HG02623 (cell line): ENCODE results near the gene SQSTM1.
A peak's percentile ranks its signal among the peaks of the same experiment; 100 is the strongest.

Experiments
- ATAC-seq: cut with Tn5 transposase; IDR thresholded peaks from one replicate; pipeline ENCODE4 v1.9.1; 2021; ENCODE audit warnings: moderate library complexity; ENCODE audit not compliant: unreplicated experiment

The SQSTM1 gene

DNA sequence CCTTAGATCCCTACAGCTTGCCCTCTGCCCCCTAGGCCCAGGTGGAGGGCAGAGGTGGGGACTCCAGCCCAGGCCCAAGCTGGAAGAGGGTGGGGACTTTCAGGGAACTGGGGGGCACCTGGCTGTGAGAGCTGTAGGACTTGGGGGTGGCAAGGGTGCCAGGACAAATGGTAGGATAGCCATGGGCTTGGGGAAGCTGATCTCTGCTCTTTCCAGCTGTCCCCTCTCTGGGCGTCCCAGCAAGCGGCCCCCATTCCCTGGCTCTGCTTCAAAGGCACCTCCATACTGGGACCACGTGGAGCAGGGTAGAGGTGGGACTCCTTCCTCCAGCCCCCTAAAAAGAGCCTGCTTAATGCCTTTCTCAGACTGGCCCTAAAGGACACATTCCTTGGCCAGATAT lies 26.5 kb upstream of the SQSTM1 start:
- no peak for ATAC-seq

DNA sequence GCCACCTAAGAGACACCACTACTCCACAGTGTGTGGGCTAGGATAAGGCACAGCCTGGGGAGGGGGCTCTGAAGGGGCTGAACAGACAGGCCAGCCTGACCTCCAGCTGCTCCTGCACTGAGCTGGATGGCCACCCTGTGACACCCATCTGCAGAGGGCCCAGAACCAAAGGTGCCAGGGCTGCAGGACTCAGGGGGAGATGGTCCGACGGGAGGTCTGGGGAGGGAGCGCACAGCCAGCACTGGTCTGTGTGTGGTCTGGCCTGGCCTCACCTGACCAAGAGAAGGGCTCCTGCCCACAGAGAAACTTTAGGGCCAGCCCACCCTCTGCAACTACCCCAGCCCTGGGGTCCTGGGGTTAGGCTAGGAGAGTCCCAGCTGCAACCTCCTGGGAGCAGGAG lies 26.1 kb upstream of the SQSTM1 start:
- no peak for ATAC-seq

DNA sequence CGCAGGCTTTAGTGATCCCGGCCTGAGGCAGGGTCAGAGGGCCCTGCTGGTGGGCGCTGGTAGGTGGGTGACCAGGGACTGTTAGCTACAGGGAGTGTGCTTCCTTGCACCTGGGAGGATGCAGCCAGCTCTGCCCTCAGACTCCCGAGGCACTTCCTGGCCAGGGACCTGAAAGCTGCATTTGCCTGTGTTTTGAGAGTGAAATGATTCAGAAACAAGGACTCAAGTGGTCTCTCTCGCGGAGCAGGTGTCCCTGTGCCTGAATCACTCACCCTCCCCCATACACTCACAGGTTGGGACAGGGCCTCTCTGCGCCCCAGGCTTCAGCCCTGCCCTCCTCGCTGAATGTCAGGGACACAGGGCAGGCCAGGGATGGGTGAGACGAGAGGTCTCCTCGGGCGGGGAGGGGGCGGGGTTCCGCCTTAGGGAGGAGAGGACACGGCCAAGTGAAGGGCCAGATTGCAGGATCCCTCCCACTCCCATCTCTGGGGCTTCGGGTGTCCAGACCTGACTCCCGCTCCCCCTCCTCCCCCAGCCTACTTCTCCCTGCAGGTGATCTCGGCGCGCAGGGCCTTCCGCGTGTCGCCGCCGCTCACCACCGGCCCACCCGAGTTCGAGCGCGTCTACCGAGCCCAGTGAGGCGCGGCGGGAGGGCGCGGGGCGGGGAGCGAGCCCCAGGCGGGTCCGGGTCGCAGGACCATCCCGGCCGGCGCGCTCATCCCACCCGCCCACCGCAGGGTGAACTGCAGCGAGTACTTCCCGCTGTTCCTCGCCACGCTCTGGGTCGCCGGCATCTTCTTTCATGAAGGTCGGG lies 25.4 kb upstream of the SQSTM1 start:
- ATAC-seq: peak; percentile 4

DNA sequence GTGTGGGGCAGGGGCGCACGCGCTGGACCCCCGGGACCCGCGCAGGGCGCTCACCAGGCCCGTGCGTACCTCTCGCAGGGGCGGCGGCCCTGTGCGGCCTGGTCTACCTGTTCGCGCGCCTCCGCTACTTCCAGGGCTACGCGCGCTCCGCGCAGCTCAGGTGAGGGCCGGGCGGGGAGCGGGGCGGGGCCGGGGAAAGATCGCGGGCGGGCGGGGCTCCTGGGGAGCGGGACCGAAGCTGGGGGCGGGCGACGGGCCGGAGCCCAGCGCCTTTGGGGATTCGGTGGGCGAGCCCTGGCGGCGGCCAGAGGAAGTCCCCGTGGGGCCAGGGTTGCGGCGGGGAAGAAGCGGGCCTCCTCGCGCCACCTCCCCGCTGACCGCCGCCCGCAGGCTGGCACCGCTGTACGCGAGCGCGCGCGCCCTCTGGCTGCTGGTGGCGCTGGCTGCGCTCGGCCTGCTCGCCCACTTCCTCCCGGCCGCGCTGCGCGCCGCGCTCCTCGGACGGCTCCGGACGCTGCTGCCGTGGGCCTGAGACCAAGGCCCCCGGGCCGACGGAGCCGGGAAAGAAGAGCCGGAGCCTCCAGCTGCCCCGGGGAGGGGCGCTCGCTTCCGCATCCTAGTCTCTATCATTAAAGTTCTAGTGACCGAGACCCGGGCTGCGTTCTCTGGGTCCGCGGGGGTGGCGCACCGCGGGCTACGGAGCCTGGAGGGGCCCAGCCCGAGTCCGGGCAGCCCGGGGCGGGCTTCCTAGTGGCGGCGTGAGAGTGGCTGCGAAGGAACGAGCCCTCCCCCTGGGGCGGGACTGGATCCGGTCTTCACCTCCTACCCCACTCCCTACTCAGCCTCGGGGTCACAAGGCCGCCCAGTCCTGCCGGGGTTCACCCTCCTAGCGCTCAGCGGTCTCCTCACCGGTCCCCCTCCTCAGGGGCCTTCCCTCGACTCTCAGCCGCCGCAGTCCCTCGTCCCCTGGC lies 24.6 kb upstream of the SQSTM1 start:
- peak; percentile 62 for ATAC-seq

DNA sequence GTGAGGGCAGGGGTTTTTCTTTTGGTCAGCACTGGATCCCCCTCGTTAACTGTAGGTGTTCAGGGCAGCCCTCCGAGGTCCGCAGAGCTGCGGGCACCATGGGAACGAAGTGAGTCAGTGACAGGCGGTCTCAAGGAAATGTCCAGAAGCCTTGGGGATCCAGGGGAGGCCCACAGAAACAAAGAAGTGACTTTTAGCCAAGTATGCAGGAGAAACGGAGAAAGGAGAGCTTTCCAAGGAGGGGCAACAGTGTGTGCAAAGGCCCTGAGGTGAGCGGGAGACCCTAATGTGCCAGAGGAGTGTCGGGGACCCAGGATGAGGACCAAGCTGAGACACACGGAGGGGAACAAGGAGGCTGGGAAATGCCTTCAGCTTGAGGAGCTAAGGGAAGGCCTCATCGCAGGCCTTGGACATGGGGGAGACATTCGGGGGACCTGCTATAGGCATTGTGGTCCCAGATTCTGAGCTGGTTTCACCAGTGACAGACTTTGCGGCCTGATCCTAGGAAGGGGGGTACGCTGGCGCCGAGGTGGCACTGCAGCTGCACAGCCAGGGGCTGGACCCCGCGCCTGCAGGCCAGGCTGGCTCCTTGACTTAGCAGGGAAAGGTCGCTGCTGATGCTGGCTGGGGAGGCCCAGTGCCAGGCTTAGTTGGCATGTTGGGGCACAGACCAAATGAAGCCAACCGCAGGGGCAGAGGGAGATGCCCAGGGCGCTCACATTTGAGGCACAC lies 23.7 kb upstream of the SQSTM1 start:
- ATAC-seq: no peak

DNA sequence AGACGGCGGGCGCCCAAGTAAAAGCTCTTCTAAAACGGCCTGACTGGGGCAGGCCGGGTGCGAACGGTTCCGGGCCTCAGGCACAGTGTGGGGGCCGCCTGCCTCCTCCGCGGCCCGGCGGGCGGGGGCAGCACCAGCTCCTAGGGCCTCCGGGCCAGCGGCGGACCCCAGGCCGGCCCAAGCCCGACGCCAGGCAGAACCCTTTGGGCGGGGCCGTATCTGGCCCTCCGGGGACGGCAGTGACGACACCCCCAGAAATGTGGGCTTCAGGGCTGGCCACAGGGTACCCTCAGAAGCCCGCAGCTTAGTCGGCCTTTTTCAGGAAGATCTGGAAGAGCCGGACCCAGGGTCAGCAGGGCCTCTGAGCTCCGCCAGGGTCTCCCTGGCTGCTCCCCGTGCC lies 23.0 kb upstream of the SQSTM1 start:
- no peak for ATAC-seq

DNA sequence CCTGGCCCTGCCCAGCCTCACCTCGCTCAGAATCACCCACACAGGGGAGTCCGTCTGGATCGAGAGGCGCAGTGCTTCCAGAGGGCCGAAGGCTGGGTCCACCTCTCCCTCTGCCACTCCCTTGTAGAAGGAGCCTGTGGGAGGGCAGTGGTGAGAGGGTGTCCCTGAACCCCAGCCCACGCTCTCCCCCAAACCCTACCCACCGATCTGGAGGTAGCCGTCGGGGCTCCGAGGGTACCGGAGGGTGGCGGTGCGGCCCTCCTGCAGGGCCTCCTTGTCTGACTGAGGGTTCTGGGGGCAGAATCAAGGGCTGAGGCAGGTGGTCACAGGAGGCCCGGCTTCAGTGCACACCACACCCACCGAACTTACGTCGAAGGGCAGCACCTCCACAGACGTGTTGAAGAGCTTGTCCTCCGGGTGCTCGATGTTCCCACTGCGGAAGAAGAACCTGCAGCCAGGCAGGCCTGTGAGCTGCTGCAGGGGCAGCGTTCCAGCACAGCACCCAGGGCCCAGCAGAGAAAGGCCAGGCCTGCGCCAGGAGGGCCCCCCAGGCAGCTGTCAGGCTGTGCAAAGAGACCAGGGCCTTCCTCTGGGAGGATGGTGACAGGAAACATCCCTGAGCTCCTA lies 22.4 kb upstream of the SQSTM1 start:
- ATAC-seq: no peak

DNA sequence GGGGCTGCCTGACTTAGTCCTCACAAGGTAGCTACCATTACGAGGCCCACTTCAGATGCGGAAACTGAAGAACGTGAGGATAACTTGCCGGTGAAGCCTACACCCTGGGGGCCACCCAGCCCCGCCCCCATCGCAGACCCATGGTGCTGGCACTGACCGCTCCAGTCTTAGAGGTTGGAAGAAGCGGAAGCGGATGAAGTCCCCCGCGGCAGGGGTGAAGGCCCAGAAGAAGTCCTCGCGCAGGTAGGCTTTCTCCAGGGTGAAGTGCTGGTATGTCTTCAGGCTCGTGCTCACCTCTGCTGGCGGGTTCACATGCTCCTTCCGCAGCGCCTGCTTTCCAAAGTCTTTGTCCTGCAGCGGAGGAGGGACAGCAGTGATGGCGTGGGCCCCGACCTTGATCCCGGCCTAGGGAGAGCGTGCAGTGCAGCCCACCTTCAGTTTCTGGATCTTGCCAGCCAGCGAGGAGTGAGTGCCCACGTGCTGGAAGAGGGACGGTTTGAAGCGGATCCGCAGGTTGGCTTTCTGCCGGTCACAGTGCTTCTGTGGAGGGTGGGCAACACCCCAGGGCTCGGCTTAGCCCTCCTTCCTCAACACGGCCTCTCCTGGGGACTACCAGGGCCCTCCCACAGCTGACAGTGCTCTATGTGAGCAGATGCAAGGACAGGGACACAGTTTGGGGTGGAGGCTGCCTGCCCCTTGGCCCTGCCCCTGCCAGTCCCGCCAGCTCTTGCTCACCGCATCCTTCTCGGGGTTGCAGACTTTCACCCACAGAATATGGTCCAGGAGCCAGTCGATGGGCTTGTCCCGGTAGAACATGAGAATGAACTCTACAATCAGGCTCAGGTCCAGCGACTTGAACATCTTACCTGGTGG lies 21.7 kb upstream of the SQSTM1 start:
- ATAC-seq: no peak

DNA sequence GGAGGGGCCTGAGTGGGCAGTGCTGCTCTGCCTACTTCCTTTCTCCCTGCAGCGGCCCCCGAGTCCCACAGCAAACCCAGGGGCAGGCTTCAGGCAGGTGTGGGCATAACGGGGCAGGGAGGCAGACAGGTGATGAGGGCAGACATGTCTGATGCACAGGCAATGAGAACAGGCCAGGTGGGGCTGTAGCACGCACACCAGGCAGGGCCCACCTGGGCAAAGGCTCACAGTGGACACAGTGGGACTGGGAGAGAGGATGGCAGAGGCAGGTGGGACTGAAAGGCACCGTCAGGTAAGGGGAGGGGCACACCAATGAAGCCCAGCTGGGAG lies 21.1 kb upstream of the SQSTM1 start:
- ATAC-seq: no peak

DNA sequence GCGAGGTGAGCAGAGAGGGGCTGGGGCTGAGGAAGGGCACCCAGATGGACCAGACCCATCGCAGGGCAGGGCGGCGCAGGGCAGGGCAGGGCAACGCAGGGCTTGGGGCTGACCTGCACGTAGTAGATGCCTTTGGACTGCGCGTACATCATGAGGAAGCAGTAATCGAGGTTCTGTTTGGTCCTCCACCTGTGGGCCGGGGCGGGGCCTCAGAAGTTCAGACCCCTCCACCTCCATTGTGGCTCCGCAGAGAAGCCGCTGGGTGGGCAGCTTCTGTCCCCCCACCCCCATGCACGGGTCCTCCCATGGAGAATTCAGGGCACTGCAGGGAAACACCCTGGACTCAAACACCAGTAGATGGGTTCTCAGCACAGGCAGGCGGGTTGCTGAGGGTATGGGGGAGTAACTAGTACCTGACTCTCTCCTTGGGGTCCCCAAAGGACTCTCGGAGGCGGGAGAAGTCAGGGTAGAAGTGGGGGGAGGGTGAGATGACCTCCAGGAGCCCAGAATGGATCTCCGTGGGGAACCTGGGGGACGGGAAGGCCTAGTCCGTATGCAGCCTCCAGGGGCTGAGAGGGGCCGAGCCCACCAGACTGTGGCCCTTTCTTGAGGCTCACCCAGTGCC lies 20.5 kb upstream of the SQSTM1 start:
- ATAC-seq: no peak

DNA sequence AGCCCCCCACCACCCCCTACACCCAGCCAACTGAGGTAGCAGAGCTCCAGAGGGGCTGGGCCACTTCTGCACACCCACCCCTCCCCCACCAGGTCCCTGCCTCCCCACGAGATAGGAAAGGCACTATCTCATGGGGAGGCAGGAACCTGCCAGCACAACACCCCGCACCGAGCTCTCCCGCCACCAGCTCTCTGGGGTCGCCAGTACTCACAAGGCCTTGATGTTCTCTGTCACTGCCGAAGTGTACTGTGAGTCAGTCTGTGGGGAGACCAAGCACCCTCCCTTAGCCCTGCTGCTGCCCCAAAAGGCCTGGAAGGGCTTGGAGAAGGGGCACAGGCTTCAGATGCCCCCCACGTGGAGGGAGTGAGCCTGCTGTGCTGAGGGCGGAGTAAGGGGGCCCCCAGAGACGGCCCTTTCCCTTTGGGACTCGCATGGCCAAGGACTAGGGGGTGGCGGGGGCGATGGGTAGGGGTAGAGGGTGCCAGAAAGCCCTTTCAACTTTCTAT lies 20.0 kb upstream of the SQSTM1 start:
- no peak for ATAC-seq

DNA sequence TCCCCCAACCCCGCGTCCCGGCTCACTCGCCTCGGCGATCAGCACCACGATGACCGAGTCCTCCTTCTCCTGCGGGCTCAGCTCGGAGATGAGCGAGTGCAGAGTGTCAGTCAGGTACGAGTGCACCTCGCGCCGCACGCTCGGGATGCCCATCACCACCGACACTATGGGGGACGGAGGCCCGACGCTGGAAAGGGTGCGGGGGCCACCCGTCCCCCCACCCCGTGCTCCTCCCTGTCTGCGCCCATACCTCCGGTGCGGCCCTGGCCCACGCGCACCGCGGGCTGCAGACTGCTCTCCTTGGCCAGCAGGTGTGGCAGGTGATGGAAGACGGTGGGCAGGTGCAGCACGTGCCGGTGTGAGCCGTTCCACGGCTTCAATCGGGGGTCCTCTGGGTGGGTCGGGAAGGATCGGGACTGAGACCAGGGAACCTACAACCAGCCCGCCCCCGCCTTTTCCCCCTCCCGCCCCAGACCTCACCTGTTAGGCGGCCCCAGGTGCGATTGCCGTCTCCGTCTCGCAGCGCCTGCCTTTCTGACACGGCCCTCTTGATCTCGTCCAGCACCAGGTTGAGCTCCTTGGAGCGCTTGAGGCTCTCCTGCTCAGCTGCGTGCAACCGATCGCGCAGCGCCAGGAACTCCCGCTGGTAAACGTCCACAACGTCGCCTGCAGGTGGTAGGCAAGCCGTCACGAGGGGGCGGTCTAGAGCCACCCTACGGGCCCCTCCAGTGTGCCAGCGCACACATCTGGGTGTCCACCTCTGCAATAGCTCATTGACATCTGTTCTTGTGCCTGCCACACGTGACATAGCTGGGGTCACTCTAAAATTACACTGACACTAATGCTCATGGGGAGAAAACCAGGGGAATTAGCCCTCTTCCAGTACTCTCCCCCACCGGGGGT lies 19.1 kb upstream of the SQSTM1 start:
- no peak for ATAC-seq

DNA sequence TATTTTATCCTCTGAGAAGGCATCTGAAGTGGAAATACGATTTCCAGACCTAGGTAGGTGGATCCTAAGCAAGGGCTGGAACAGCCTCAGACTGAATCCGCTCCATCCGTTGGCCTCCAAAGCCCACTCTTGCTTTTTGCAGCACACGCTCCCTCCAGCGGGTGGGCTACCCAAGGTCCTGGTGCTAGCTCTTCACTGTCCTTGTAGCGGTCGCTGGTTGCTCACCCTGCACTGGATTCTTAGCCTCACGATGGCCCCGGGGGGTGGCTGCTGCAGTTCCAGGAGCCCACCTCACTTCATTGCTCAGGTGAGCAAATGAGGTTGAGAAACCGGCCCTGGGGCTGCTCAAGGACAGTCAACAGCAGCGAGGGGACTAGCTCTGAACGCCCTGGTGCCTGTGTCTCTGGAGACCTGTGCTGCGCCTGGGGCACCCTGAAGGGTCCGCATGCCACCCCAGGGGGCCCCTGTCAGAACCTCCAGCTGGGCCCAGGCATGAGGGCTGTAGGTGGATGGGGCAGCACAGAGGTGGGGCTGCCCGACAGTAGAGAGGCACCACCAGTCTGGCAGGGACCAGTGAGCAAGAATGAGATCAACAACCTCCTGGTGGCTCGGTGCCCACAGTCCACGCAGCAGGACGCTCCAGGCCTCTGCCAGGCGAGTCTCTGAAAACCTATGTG lies 18.4 kb upstream of the SQSTM1 start:
- ATAC-seq: no peak

DNA sequence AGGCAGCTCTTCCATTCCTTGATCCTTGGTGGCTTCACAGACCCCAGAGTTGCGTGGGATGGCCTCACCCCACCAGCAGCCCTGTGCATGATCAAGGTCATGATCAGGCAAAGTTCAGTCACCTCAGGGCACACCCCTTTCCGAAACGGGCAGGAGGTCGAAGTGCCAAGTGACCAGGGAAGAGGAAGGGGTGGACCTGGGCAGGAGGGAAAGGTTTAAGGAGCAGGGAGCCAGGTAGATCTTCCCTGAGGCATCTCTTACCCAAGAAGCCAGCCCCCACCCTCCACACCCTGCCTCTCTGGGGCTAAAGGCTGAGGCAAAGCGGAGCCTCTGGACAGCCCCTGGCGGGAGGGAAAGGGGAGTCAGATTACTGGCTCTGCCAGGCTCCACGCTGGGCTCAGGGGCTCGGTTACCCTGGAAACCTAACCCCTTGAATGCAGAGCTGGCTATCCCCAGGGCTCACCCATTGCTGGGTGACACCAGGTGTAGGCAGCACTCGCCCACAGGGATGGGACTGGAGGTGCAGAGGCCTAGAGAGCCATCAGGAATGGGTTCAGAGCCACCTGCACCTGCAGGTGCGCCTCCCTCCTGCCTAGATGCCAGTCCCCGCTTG lies 17.6 kb upstream of the SQSTM1 start:
- no peak for ATAC-seq

DNA sequence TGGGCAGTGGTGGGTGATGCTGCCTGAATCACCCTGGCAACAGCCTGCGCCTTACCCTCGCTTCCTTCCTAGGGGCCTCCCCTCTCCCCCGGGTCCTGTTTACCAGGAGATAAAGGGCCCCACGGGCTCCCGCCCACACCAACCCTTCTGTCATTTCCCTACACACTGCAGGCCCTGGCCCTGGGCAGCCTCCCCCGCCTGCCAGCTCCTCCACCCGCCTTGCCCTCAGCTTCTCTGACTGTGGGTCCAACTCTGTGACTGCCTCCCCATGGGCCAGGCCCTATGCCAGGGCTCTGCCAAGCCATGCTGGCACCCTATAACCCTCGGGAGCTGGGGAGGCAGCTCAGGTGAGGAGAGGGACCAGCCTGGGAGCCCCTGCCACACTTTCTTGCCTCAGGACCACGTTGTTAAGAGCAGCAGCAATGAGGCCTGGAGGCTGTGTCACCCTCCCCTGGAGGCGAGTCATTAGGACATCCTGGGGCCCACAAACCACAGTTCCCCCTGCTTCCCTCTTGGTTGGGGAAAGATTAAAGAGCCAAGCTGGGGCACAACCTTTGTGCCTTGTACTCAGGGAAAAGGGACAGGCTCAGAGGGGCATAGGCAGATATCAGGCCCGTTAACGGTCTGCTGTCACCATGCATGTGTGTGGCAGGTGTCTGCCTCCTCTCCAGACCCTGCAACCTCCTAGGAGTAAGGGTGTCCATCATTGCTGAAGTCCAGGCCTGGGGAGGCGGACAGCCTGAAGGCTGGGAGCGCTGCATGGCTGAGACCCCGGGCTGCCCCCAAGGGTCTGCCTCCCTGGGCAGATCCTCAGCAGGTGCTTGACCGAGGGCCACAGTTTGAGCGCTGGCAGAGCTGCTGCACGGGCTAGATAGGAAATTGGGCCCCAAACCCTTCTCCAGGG lies 16.8 kb upstream of the SQSTM1 start:
- ATAC-seq: no peak

DNA sequence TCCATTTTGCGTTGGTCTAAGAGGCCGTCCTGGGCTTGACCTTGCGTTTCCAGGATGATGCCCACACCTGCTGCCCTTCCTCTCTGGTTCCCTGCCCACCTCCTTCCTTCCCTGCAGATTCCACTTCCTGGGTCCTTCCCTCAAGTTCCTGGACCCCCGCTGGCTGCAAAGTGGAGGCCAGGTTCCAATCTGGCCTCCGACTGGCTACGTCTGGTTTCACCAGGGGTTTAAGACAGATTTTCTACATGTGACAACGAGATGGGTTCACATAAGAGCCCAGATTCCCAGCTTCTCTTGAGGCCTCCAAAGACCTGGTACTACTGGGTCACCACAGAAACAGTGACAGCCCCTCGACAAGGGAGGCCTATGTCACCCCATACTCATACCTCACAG lies 16.2 kb upstream of the SQSTM1 start:
- no peak for ATAC-seq
